Measurements from ENCODE around the gene CCSER1. TPM values are rescaled to one million over a fixed set of nuclear protein-coding genes. Genes with fewer than 3 reads are reported as not detected.

Gene CCSER1
- total RNA-seq, 4 donors from 2014 or later = 3.2 to 17.3 (median 10.2) TPM

- ATAC-seq (ENCODE audit: low FRiP score) = no peak
- no peak for DNase-seq (ENCODE audit: low spot score)
- no peak for TF ChIP-seq CTCF (IDR thresholded peaks at IDR 0.05)
Observed at GRCh38 chr4:90187148-90187884, 60.1 kb downstream of the CCSER1 start.

GRCh38 chr4:90189178-90189577, 62.0 kb downstream of the CCSER1 start:
- ATAC-seq (ENCODE audit: low FRiP score) (no peak), DNase-seq (ENCODE audit: low spot score) (no peak)
- TF ChIP-seq CTCF (IDR thresholded peaks at IDR 0.05) = no peak

GRCh38 chr4:90189946-90190345, 62.8 kb downstream of the CCSER1 start:
- TF ChIP-seq CTCF (IDR thresholded peaks at IDR 0.05) = no peak
- ATAC-seq (ENCODE audit: low FRiP score) = no peak
- no peak for DNase-seq (ENCODE audit: low spot score)

- TF ChIP-seq CTCF (IDR thresholded peaks at IDR 0.05) = no peak
- DNase-seq (ENCODE audit: low spot score) (no peak), ATAC-seq (ENCODE audit: low FRiP score) (no peak)
Observed at GRCh38 chr4:90190525-90190924, 63.3 kb downstream of the CCSER1 start.

- DNase-seq (ENCODE audit: low spot score) (no peak), ATAC-seq (ENCODE audit: low FRiP score) (no peak)
- no peak for TF ChIP-seq CTCF (IDR thresholded peaks at IDR 0.05)
Observed at GRCh38 chr4:90198086-90198847, 71.1 kb downstream of the CCSER1 start.

- no peak for DNase-seq (ENCODE audit: low spot score)
- TF ChIP-seq CTCF (IDR thresholded peaks at IDR 0.05) = no peak
- no peak for ATAC-seq (ENCODE audit: low FRiP score)
Observed at GRCh38 chr4:90207887-90208454, 80.8 kb downstream of the CCSER1 start.

Data from omental fat pad (tissue), 4 donors.